Stimulated activated naive B cell treated with anti-CD40 and anti-IgM and Interleukin-4, amounts not matched to agents 10 μg/mL and 1 μg/mL and 100 μg/mL, for 72 hours (primary cell): ENCODE data around the gene RHBDD1.

ENCODE experiments used
- ATAC-seq, 2 donors: fragments of 150-1000 bp; cut with Tn5 transposase; replicated peaks; 2 replicates each; pipeline ENCODE4 v1.10.0; 2021; ENCODE audit warnings: moderate library complexity in 1 of 2
- DNase-seq: peaks from one replicate; pipeline ENCODE4 v3.0.0; 2021
- H3K27ac Mint-ChIP-seq: one replicate; pipeline ENCODE4 v1.8.0; 2022; ENCODE audit warnings: mild to moderate bottlenecking, mixed read lengths
- H3K27me3 Mint-ChIP-seq, 2 donors: one replicate each; pipeline ENCODE4 v1.8.0; 2022; ENCODE audit warnings: mixed read lengths in 2 of 2
- H3K36me3 Mint-ChIP-seq, 2 donors: one replicate each; pipeline ENCODE4 v1.8.0; 2022; ENCODE audit warnings: mixed read lengths in 2 of 2, mild to moderate bottlenecking in 1 of 2
- H3K4me1 Mint-ChIP-seq, 2 donors: one replicate each; pipeline ENCODE4 v1.8.0; 2022; ENCODE audit warnings: mixed read lengths in 2 of 2, mild to moderate bottlenecking in 1 of 2
- H3K4me3 Mint-ChIP-seq, 2 donors: one replicate each; pipeline ENCODE4 v1.8.0; 2022; ENCODE audit warnings: mild to moderate bottlenecking in 2 of 2, mixed read lengths in 2 of 2, moderate library complexity in 1 of 2
- H3K9me3 Mint-ChIP-seq, 2 donors: one replicate each; pipeline ENCODE4 v1.8.0; 2022; ENCODE audit warnings: mixed read lengths in 2 of 2, mild to moderate bottlenecking in 1 of 2

RHBDD1 gene

GRCh38 chr2:226910384-226910783 is 74.5 kb downstream of the RHBDD1 start:
- Mint-ChIP-seq H3K4me1 (peaks cover 37 to 64% of the 10 kb centered on the region in 2 donors), H3K4me3 (no peak overlapping the region), H3K9me3 (peaks cover 0 to 1% of the 10 kb centered on the region in 2 donors), H3K27me3 (no peaks in the 10 kb centered on the region), H3K27ac (no peak overlapping the region), H3K36me3 (peaks cover 21 to 38% of the 10 kb centered on the region in 2 donors)
- DNase-seq, result no peak
- no peak for ATAC-seq

GRCh38 chr2:226911932-226912331 is 76.1 kb downstream of the RHBDD1 start:
- peaks cover 0 to 1% of the 10 kb centered on the region in 2 donors for H3K9me3 Mint-ChIP-seq
- no peak overlapping the region for H3K4me3 Mint-ChIP-seq
- H3K4me1 Mint-ChIP-seq, result peaks cover 37 to 64% of the 10 kb centered on the region in 2 donors
- ATAC-seq (peak; percentile 27 to 52), DNase-seq (no peak)
- H3K27me3 Mint-ChIP-seq, result no peaks in the 10 kb centered on the region
- H3K27ac Mint-ChIP-seq, result no peak overlapping the region
- peaks cover 31 to 45% of the 10 kb centered on the region in 2 donors for H3K36me3 Mint-ChIP-seq

GRCh38 chr2:226913641-226914040 is 77.8 kb downstream of the RHBDD1 start:
- Mint-ChIP-seq H3K9me3 (peaks cover 0 to 1% of the 10 kb centered on the region in 2 donors), H3K27ac (peak overlapping the region; percentile 37), H3K4me3 (no peak overlapping the region), H3K36me3 (peaks cover 33 to 45% of the 10 kb centered on the region in 2 donors), H3K27me3 (no peaks in the 10 kb centered on the region), H3K4me1 (peaks cover 37 to 66% of the 10 kb centered on the region in 2 donors)
- DNase-seq (no peak), ATAC-seq (no peak)

- Mint-ChIP-seq H3K36me3 (peaks cover 40 to 48% of the 10 kb centered on the region in 2 donors), H3K27ac (peak overlapping the region; percentile 65), H3K4me3 (no peak overlapping the region), H3K4me1 (peaks cover 31 to 71% of the 10 kb centered on the region in 2 donors), H3K9me3 (peaks cover 0 to 2% of the 10 kb centered on the region in 2 donors), H3K27me3 (no peaks in the 10 kb centered on the region)
- DNase-seq (no peak), ATAC-seq (no peak)
Measured at GRCh38 chr2:226915846-226916360, 80.0 kb downstream of the RHBDD1 start.

GRCh38 chr2:226916669-226917068 is 80.8 kb downstream of the RHBDD1 start:
- H3K27me3 Mint-ChIP-seq, result no peaks in the 10 kb centered on the region
- peaks cover 46 to 51% of the 10 kb centered on the region in 2 donors for H3K36me3 Mint-ChIP-seq
- H3K27ac Mint-ChIP-seq, result peak overlapping the region; percentile 65
- H3K9me3 Mint-ChIP-seq, result peaks cover 5 to 7% of the 10 kb centered on the region in 2 donors
- peaks cover 29 to 77% of the 10 kb centered on the region in 2 donors for H3K4me1 Mint-ChIP-seq
- ATAC-seq (no peak), DNase-seq (no peak)
- peak overlapping the region; percentile 21 to 45 for H3K4me3 Mint-ChIP-seq

- H3K4me1 Mint-ChIP-seq, result peaks cover 5 to 13% of the 10 kb centered on the region in 2 donors
- DNase-seq (no peak), ATAC-seq (no peak)
- no peaks in the 10 kb centered on the region for H3K27me3 Mint-ChIP-seq
- peaks cover 2 to 5% of the 10 kb centered on the region in 2 donors for H3K9me3 Mint-ChIP-seq
- H3K4me3 Mint-ChIP-seq, result no peak overlapping the region
- peaks cover 24 to 28% of the 10 kb centered on the region in 2 donors for H3K36me3 Mint-ChIP-seq
- H3K27ac Mint-ChIP-seq, result peak overlapping the region; percentile 32
Measured at GRCh38 chr2:226932443-226932842, 96.6 kb downstream of the RHBDD1 start.

GRCh38 chr2:226934546-226935201 is 98.8 kb downstream of the RHBDD1 start:
- no peaks in the 10 kb centered on the region for H3K9me3 Mint-ChIP-seq
- ATAC-seq (no peak), DNase-seq (no peak)
- H3K27me3 Mint-ChIP-seq, result no peaks in the 10 kb centered on the region
- H3K4me3 Mint-ChIP-seq, result no peak overlapping the region
- peaks cover 21 to 31% of the 10 kb centered on the region in 2 donors for H3K36me3 Mint-ChIP-seq
- H3K27ac Mint-ChIP-seq, result no peak overlapping the region
- peaks cover 5 to 13% of the 10 kb centered on the region in 2 donors for H3K4me1 Mint-ChIP-seq

- Mint-ChIP-seq H3K9me3 (peaks cover 8 to 13% of the 10 kb centered on the region in 2 donors), H3K36me3 (peaks cover 23 to 30% of the 10 kb centered on the region in 2 donors), H3K27me3 (no peaks in the 10 kb centered on the region), H3K4me3 (no peak overlapping the region), H3K4me1 (peaks cover 12 to 23% of the 10 kb centered on the region in 2 donors), H3K27ac (peak overlapping the region; percentile 90)
- ATAC-seq (peak; percentile 88 to 90), DNase-seq (no peak)
Measured at GRCh38 chr2:226943862-226944620, 108.2 kb downstream of the RHBDD1 start.

- no peak overlapping the region for H3K27ac Mint-ChIP-seq
- H3K4me1 Mint-ChIP-seq, result peaks cover 13 to 32% of the 10 kb centered on the region in 2 donors
- DNase-seq (no peak), ATAC-seq (no peak)
- no peaks in the 10 kb centered on the region for H3K27me3 Mint-ChIP-seq
- peaks cover 17 to 37% of the 10 kb centered on the region in 2 donors for H3K36me3 Mint-ChIP-seq
- peaks cover 3 to 5% of the 10 kb centered on the region in 2 donors for H3K9me3 Mint-ChIP-seq
- H3K4me3 Mint-ChIP-seq, result no peak overlapping the region
Measured at GRCh38 chr2:226953206-226953605, 117.4 kb downstream of the RHBDD1 start.

GRCh38 chr2:226953826-226954225 is 118.0 kb downstream of the RHBDD1 start:
- ATAC-seq (no peak), DNase-seq (no peak)
- no peak overlapping the region for H3K27ac Mint-ChIP-seq
- H3K27me3 Mint-ChIP-seq, result no peaks in the 10 kb centered on the region
- H3K36me3 Mint-ChIP-seq, result peaks cover 18 to 42% of the 10 kb centered on the region in 2 donors
- peaks cover 4 to 5% of the 10 kb centered on the region in 2 donors for H3K9me3 Mint-ChIP-seq
- peaks cover 13 to 32% of the 10 kb centered on the region in 2 donors for H3K4me1 Mint-ChIP-seq
- no peak overlapping the region for H3K4me3 Mint-ChIP-seq

GRCh38 chr2:226956659-226957058 is 120.8 kb downstream of the RHBDD1 start:
- DNase-seq (no peak), ATAC-seq (no peak)
- no peak overlapping the region for H3K4me3 Mint-ChIP-seq
- no peak overlapping the region for H3K27ac Mint-ChIP-seq
- peaks cover 17 to 46% of the 10 kb centered on the region in 2 donors for H3K36me3 Mint-ChIP-seq
- no peaks in the 10 kb centered on the region for H3K27me3 Mint-ChIP-seq
- peaks cover 4 to 7% of the 10 kb centered on the region in 2 donors for H3K9me3 Mint-ChIP-seq
- peaks cover 8 to 15% of the 10 kb centered on the region in 2 donors for H3K4me1 Mint-ChIP-seq

- ATAC-seq, result no peak
- H3K9me3 Mint-ChIP-seq, result peaks cover 4 to 7% of the 10 kb centered on the region in 2 donors
- H3K36me3 Mint-ChIP-seq, result peaks cover 19 to 41% of the 10 kb centered on the region in 2 donors
Measured at GRCh38 chr2:226959418-226959817, 123.6 kb downstream of the RHBDD1 start.

GRCh38 chr2:226962176-226962773 is 126.4 kb downstream of the RHBDD1 start:
- no peaks in the 10 kb centered on the region for H3K27me3 Mint-ChIP-seq
- no peak for DNase-seq
- peaks cover 13 to 23% of the 10 kb centered on the region in 2 donors for H3K36me3 Mint-ChIP-seq
- no peak for ATAC-seq
- H3K4me3 Mint-ChIP-seq, result no peak overlapping the region
- peaks cover 2 to 3% of the 10 kb centered on the region in 2 donors for H3K4me1 Mint-ChIP-seq
- no peak overlapping the region for H3K27ac Mint-ChIP-seq
- peaks cover 4 to 7% of the 10 kb centered on the region in 2 donors for H3K9me3 Mint-ChIP-seq

More at GRCh38 chr2:226959418-226959817, 123.6 kb downstream of the RHBDD1 start:
- H3K4me1 Mint-ChIP-seq, result peaks cover 5 to 10% of the 10 kb centered on the region in 2 donors
- H3K27me3 Mint-ChIP-seq, result no peaks in the 10 kb centered on the region
- H3K4me3 Mint-ChIP-seq, result no peak overlapping the region
- no peak overlapping the region for H3K27ac Mint-ChIP-seq
- no peak for DNase-seq

- Mint-ChIP-seq H3K4me1 (peaks cover 0 to 2% of the 10 kb centered on the region in 2 donors), H3K27ac (no peak overlapping the region), H3K4me3 (no peak overlapping the region), H3K36me3 (peaks cover 9 to 17% of the 10 kb centered on the region in 2 donors), H3K9me3 (peaks cover 0 to 2% of the 10 kb centered on the region in 2 donors), H3K27me3 (no peaks in the 10 kb centered on the region)
- DNase-seq (no peak), ATAC-seq (no peak)
Measured at GRCh38 chr2:226963528-226963927, 127.7 kb downstream of the RHBDD1 start.
